HepG2 (cell line): ENCODE results near the gene DENND5A. TPM values are rescaled to one million over a fixed set of nuclear protein-coding genes. Genes with fewer than 3 reads are reported as not detected.

Experiments used
- ATAC-seq: fragments of 200-7000 bp; cut with Tn5 transposase; 3 replicates; pipeline ENCODE4 v1.9.1; 2020; ENCODE audit warnings: mild to moderate bottlenecking, moderate library complexity
- BruUV-seq: library from RNA; stranded (reverse); fragments of 400-500 nt; replicated peaks from 2 replicates; lab custom pipeline; 2021; lab: Mats Ljungman, UMichigan
- CTCF ChIA-PET: fragments of 300-600 bp; formaldehyde crosslinking; extraction: SDS; loops from one replicate; lab custom pipeline; 2021; ENCODE audit warnings: low total read pairs, inconsistent platforms, low intra/inter-chr PET ratio; lab: Yijun Ruan, JAX
- POLR2A ChIA-PET: fragments of 350-600 bp; sonication (Branson Sonifier 250); formaldehyde crosslinking; loops from one replicate; lab custom pipeline; 2020; ENCODE audit warnings: antibody characterized with exemption, inconsistent platforms; lab: Yijun Ruan, JAX
- DNase-seq: peaks from one replicate; pipeline ENCODE4 v3.0.0-alpha.2; 2015; ENCODE audit warnings: low spot score
- FAIRE-seq: peaks from 3 replicates; lab custom pipeline; 2011; peaks lifted over from hg19 to GRCh38; lab: Jason Lieb, UNC
- H2AFZ ChIP-seq: one replicate; pipeline ENCODE4 v1.6.1; 2011; ENCODE audit warnings: low read length, inconsistent platforms
- H3K27ac ChIP-seq: fragments of 300-600 bp; 3 replicates; pipeline ENCODE4 v1.8.0; 2011; ENCODE audit warnings: mixed run types, mild to moderate bottlenecking, mixed read lengths, low read length, inconsistent platforms; ENCODE audit not compliant: insufficient read depth; ENCODE audit errors: extremely low read length
- H3K27me3 ChIP-seq, 2 experiments: fragments of 200-600 bp in 1 of 2; 2 replicates in 1 of 2; 3 replicates in 1 of 2; pipeline versions ENCODE4 v1.6.0 to v1.8.0; 2011; ENCODE audit warnings: low read length in 2 of 2, mild to moderate bottlenecking in 2 of 2, moderate library complexity in 2 of 2, inconsistent platforms in 1 of 2; ENCODE audit not compliant: insufficient read depth in 2 of 2, control insufficient read depth in 1 of 2
- H3K36me3 ChIP-seq, 2 experiments: fragments of 200-600 bp in 1 of 2; replicated peaks in 1 of 2; 2 replicates in 1 of 2; 3 replicates in 1 of 2; pipeline versions ENCODE4 v1.5.1 to v1.8.0; 2011; ENCODE audit warnings: low read length in 2 of 2, inconsistent platforms in 1 of 2; ENCODE audit not compliant: insufficient read depth in 2 of 2, control insufficient read depth in 1 of 2
- H3K4me1 ChIP-seq: 2 replicates; pipeline ENCODE4 v1.5.1; 2012; ENCODE audit warnings: low read length, inconsistent platforms; ENCODE audit not compliant: insufficient read depth
- H3K4me2 ChIP-seq: 2 replicates; pipeline ENCODE4 v1.6.0; 2011; ENCODE audit warnings: low read depth, low read length, inconsistent platforms
- H3K4me3 ChIP-seq, 3 experiments: fragments of 200-600 bp in 1 of 3; sonication (generic), shearing (Covaris generic) in 1 of 3; replicated peaks in 1 of 3; 2 replicates each; pipeline ENCODE4 v1.5.1; 2011 to 2016; ENCODE audit warnings: low read length in 3 of 3, inconsistent platforms in 2 of 3, low read depth in 2 of 3, mild to moderate bottlenecking in 2 of 3, control low read depth in 1 of 3, mixed read lengths in 1 of 3; ENCODE audit not compliant: insufficient read depth in 1 of 3
- H3K79me2 ChIP-seq: one replicate; pipeline ENCODE4 v1.6.1; 2011; ENCODE audit warnings: low read length, inconsistent platforms; ENCODE audit not compliant: insufficient read depth
- H3K9ac ChIP-seq: 2 replicates; pipeline ENCODE4 v1.6.0; 2011; ENCODE audit warnings: mild to moderate bottlenecking, low read depth, low read length, inconsistent platforms; ENCODE audit not compliant: insufficient read depth
- H3K9me3 ChIP-seq: 2 replicates; pipeline ENCODE4 v1.5.1; 2012; ENCODE audit warnings: mild to moderate bottlenecking, low read length
- H4K20me1 ChIP-seq: 2 replicates; pipeline ENCODE4 v1.6.0; 2011; ENCODE audit warnings: inconsistent platforms, mild to moderate bottlenecking, low read length, moderate library complexity; ENCODE audit not compliant: insufficient read depth
- ATF6 ChIP-seq: sonication (generic); formaldehyde crosslinking; conservative IDR thresholded peaks from 2 replicates; pipeline ENCODE4 v1.4.0; 2020; ENCODE audit warnings: missing genetic modification reagents
- BRF2 ChIP-seq: sonication (generic); formaldehyde crosslinking; IDR thresholded peaks from 2 replicates; pipeline ENCODE4 v1.8.1; 2022; ENCODE audit warnings: mild to moderate bottlenecking, missing genetic modification reagents
- HCFC1 ChIP-seq: fragments of 150-350 bp; IDR thresholded peaks from 2 replicates; pipeline ENCODE4 v1.6.1; 2014; ENCODE audit warnings: low read depth, low read length
- JDP2 ChIP-seq: sonication (generic); formaldehyde crosslinking; IDR thresholded peaks from 2 replicates; pipeline ENCODE4 v1.8.1; 2022; ENCODE audit warnings: missing genetic modification reagents, borderline replicate concordance
- PAX8 ChIP-seq: sonication (generic); formaldehyde crosslinking; IDR thresholded peaks from 2 replicates; pipeline ENCODE4 v1.8.0; 2022; ENCODE audit warnings: mild to moderate bottlenecking, missing genetic modification reagents, borderline replicate concordance
- SMC3 ChIP-seq: IDR thresholded peaks from 2 replicates; pipeline ENCODE4 v1.6.1; 2011; ENCODE audit warnings: low read length, improper control_type of control experiment
- THYN1 ChIP-seq: sonication (generic); formaldehyde crosslinking; IDR thresholded peaks from 2 replicates; pipeline ENCODE4 v1.8.1; 2023; ENCODE audit warnings: low read depth, mild to moderate bottlenecking, moderate library complexity, missing genetic modification reagents, borderline replicate concordance
- TRAFD1 ChIP-seq: sonication (generic); formaldehyde crosslinking; IDR thresholded peaks from 2 replicates; pipeline ENCODE4 v1.5.1; 2020; ENCODE audit warnings: missing genetic modification reagents, mild to moderate bottlenecking, borderline replicate concordance
- ZBTB7A ChIP-seq: sonication (generic); formaldehyde crosslinking; IDR thresholded peaks from 2 replicates; pipeline ENCODE4 v1.8.0; 2022; ENCODE audit warnings: mild to moderate bottlenecking, missing genetic modification reagents
- ZC3H4 ChIP-seq: sonication (generic); formaldehyde crosslinking; IDR thresholded peaks from 2 replicates; pipeline ENCODE4 v1.4.0; 2020; ENCODE audit warnings: missing genetic modification reagents, borderline replicate concordance
- ZNF407 ChIP-seq: sonication (generic); formaldehyde crosslinking; IDR thresholded peaks from one replicate; pipeline ENCODE4 v1.5.1; 2020; ENCODE audit warnings: mild to moderate bottlenecking, missing genetic modification reagents; ENCODE audit errors: not compliant biosample characterization
- ZNF451 ChIP-seq: sonication (generic); formaldehyde crosslinking; IDR thresholded peaks from 2 replicates; pipeline ENCODE4 v1.5.0; 2020; ENCODE audit warnings: mild to moderate bottlenecking, missing genetic modification reagents
- WGBS: methylation state at CpG from one replicate; pipeline ENCODE4 v1.1.6; 2017; ENCODE audit warnings: low lambda C conversion rate; 5-methylcytosine and 5-hydroxymethylcytosine counted together
- in situ Hi-C: cut with HindIII; loops from 2 replicates; pipeline ENCODE4 v1.10.0; 2017; ENCODE audit warnings: low pct_unique_long_range_greater_than_20kb; ENCODE audit not compliant: extremely low pct_ligation_motif_present
- intact Hi-C: fragments of 100-400 bp; cut with micrococcal nuclease; formaldehyde crosslinking; loops from one replicate; pipeline ENCODE4 v1.10.0; 2022; ENCODE audit not compliant: unreplicated experiment
- polyA plus RNA-seq, 8 experiments: library from polyadenylated mRNA; depleted of rRNA in 3 of 8; stranded (reverse) in 7 of 8; unstranded in 1 of 8; fragments of >200 nt; fragmentation: Illumina TruSeq in 4 of 8; extraction: Trizol in 4 of 8; gene quantifications; 2 replicates each; pipeline versions ENCODE4 v1.2.1 to v1.2.3, GENCODE V29; 2011 to 2016; ENCODE audit warnings: low read depth in 4 of 8, missing spikeins in 1 of 8, mixed read lengths in 1 of 8; ENCODE audit not compliant: insufficient read depth in 1 of 8
- total RNA-seq, 5 experiments: library from RNA; depleted of rRNA; stranded (reverse); fragments of >200 nt; fragmentation: Illumina TruSeq; extraction: Trizol; gene quantifications; 2 replicates each; pipeline ENCODE4 v1.2.3, GENCODE V29; 2016; ENCODE audit warnings: low read depth in 1 of 5

DENND5A gene
- total and polyA plus RNA-seq, 2 of the 13 experiments (the other 11 are each of a cell fraction or from before 2014, with no cell fraction given) = 63.3 to 145 TPM

GRCh38 chr11:9096427-9096826, 168.7 kb downstream of the DENND5A start:
- H3K36me3 ChIP-seq = no peaks in the 10 kb centered on the region
- ATAC-seq = no peak
- no peak overlapping the region for H2AFZ ChIP-seq
- in situ Hi-C loops (no loop called here), intact Hi-C loops (loop anchor here (10.0 kb wide), 1 partner anchor 82 kb away; no protein-coding TSS in a partner anchor)
- ChIA-PET CTCF (no interaction called here), POLR2A (no interaction called here)
- no peak overlapping the region for H3K4me2 ChIP-seq
- H3K79me2 ChIP-seq = no peaks in the 10 kb centered on the region
- FAIRE-seq = no peak
- no peaks in the 10 kb centered on the region for H3K4me1 ChIP-seq
- DNase-seq = no peak
- no peak overlapping the region for H3K4me3 ChIP-seq
- no peaks in the 10 kb centered on the region for H4K20me1 ChIP-seq
- no peaks in the 10 kb centered on the region for H3K9me3 ChIP-seq
- 60% methylated on average over 5 of the region's 5 CpGs for WGBS
- no peak overlapping the region for H3K27ac ChIP-seq
- peaks cover 1 to 39% of the 10 kb centered on the region in 2 experiments for H3K27me3 ChIP-seq
- no peak overlapping the region for H3K9ac ChIP-seq
- no TSS peak for BruUV-seq
- TF ChIP-seq JDP2 (CRISPR knock-in tag) (no peak), ZC3H4 (CRISPR knock-in tag) (no peak), BRF2 (CRISPR knock-in tag) (no peak), ZNF451 (no peak), HCFC1 (no peak), ZNF407 (no peak), ATF6 (no peak), THYN1 (CRISPR knock-in tag) (no peak), ZBTB7A (no peak), TRAFD1 (CRISPR knock-in tag) (no peak), SMC3 (no peak), PAX8 (CRISPR knock-in tag) (no peak)
